Measurements from ENCODE around the gene DCBLD1. TPM values are rescaled to one million over a fixed set of nuclear protein-coding genes. Genes with fewer than 3 reads are reported as not detected.

Gene DCBLD1
- total RNA-seq, 2 experiments from 2014 or later, result 0.08 TPM; not detected in 1

DNA sequence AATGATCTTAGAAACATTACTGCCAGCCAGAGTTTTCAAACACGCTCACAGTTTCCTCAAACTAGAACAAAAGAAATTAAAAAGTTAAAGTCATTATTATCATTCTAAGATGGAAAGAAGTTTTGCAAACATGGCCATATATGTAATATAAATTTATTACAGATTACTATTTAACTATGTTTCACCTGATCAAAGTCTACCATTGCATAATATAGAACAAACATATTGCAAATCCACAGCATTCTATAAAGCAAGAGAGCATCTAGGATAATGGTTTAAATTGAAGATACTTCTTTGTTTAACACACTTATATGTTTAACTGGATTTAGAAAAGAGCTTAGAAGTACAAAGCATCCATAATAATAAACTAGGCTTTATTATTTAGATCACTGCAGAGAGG lies 26.2 kb upstream of the DCBLD1 start:
- BruUV-seq (replicated peaks), result no TSS peak
- H4K20me1 ChIP-seq (ENCODE audit: insufficient read depth, low read length), result no peaks in the 10 kb centered on the region; the same call in 1 of the 2 replicates

GRCh38 chr6:117456998-117457397 lies 25.5 kb upstream of the DCBLD1 start:
- Histone ChIP-seq H3K9me3 (ENCODE audit: low read length) (no peaks in the 10 kb centered on the region), H3K4me3 (ENCODE audit: low read depth, low read length, poor library complexity, severe bottlenecking) (no peak overlapping the region), H3K79me2 (ENCODE audit: insufficient read depth, low read depth, low read length) (no peaks in the 10 kb centered on the region), H3K4me2 (ENCODE audit: low read length) (no peak overlapping the region), H3K27ac (ENCODE audit: low read depth, low read length, poor library complexity, severe bottlenecking) (no peak overlapping the region), H3K9me2 (ENCODE audit: insufficient read depth, low read length) (no peaks in the 10 kb centered on the region), H2AFZ (ENCODE audit: low read length) (no peak overlapping the region), H3K4me1 (ENCODE audit: insufficient read depth, low read length, poor library complexity, severe bottlenecking) (no peaks in the 10 kb centered on the region), H3K36me3 (ENCODE audit: insufficient read depth, low read length) (no peaks in the 10 kb centered on the region), H4K20me1 (ENCODE audit: insufficient read depth, low read length) (no peaks in the 10 kb centered on the region; the same call in 1 of the 2 replicates)
- no TSS peak for BruUV-seq (replicated peaks)
- DNase-seq (ENCODE audit: low spot score), result no peak
- ChIA-PET POLR2A (interaction anchor here (0.6 to 0.7 kb wide), 3 partner anchors 22 to 1286 kb away, joined by 3 read pairs; no protein-coding TSS in a partner anchor), CTCF (ENCODE audit: unreplicated experiment) (no interaction called here)
- TF ChIP-seq, protein P1, sequence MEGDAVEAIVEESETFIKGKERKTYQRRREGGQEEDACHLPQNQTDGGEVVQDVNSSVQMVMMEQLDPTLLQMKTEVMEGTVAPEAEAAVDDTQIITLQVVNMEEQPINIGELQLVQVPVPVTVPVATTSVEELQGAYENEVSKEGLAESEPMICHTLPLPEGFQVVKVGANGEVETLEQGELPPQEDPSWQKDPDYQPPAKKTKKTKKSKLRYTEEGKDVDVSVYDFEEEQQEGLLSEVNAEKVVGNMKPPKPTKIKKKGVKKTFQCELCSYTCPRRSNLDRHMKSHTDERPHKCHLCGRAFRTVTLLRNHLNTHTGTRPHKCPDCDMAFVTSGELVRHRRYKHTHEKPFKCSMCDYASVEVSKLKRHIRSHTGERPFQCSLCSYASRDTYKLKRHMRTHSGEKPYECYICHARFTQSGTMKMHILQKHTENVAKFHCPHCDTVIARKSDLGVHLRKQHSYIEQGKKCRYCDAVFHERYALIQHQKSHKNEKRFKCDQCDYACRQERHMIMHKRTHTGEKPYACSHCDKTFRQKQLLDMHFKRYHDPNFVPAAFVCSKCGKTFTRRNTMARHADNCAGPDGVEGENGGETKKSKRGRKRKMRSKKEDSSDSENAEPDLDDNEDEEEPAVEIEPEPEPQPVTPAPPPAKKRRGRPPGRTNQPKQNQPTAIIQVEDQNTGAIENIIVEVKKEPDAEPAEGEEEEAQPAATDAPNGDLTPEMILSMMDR (conservative IDR thresholded peaks at IDR 0.05; ENCODE audit: low read length), result no peak
- TF ChIP-seq EZH2phosphoT487 (IDR thresholded peaks at IDR 0.05; ENCODE audit: borderline replicate concordance, low read depth, low read length), result no peak
- intact Hi-C loops (cut with micrococcal nuclease; ENCODE audit: unreplicated experiment), result loop anchor here (10.0 kb wide), 1 partner anchor 378 kb away; no protein-coding TSS in a partner anchor

More for the DNA sequence above, 26.2 kb upstream of the DCBLD1 start:
- no peak for DNase-seq (ENCODE audit: low spot score)
- Histone ChIP-seq H3K9me3 (ENCODE audit: low read length) (no peaks in the 10 kb centered on the region), H2AFZ (ENCODE audit: low read length) (no peak overlapping the region), H3K79me2 (ENCODE audit: insufficient read depth, low read depth, low read length) (no peaks in the 10 kb centered on the region), H3K4me1 (ENCODE audit: insufficient read depth, low read length, poor library complexity, severe bottlenecking) (no peaks in the 10 kb centered on the region), H3K27ac (ENCODE audit: low read depth, low read length, poor library complexity, severe bottlenecking) (no peak overlapping the region), H3K9me2 (ENCODE audit: insufficient read depth, low read length) (no peaks in the 10 kb centered on the region), H3K4me3 (ENCODE audit: low read depth, low read length, poor library complexity, severe bottlenecking) (no peak overlapping the region), H3K36me3 (ENCODE audit: insufficient read depth, low read length) (no peaks in the 10 kb centered on the region), H3K4me2 (ENCODE audit: low read length) (no peak overlapping the region)
- ChIA-PET POLR2A (interaction anchor here (0.5 kb wide), 1 partner anchor 17 kb away, joined by 4 read pairs; no protein-coding TSS in a partner anchor), CTCF (ENCODE audit: unreplicated experiment) (no interaction called here)
- TF ChIP-seq, protein P1 (conservative IDR thresholded peaks at IDR 0.05; ENCODE audit: low read length), result no peak
- no peak for TF ChIP-seq EZH2phosphoT487 (IDR thresholded peaks at IDR 0.05; ENCODE audit: borderline replicate concordance, low read depth, low read length)
- intact Hi-C loops (cut with micrococcal nuclease; ENCODE audit: unreplicated experiment), result loop anchor here (10.0 kb wide), 1 partner anchor 379 kb away; no protein-coding TSS in a partner anchor

- Histone ChIP-seq H4K20me1 (ENCODE audit: insufficient read depth, low read length) (no peaks in the 10 kb centered on the region; the same call in 1 of the 2 replicates), H3K4me3 (ENCODE audit: low read depth, low read length, poor library complexity, severe bottlenecking) (no peak overlapping the region), H3K4me2 (ENCODE audit: low read length) (no peak overlapping the region), H3K36me3 (ENCODE audit: insufficient read depth, low read length) (no peaks in the 10 kb centered on the region), H3K27ac (ENCODE audit: low read depth, low read length, poor library complexity, severe bottlenecking) (no peak overlapping the region), H3K9me2 (ENCODE audit: insufficient read depth, low read length) (no peaks in the 10 kb centered on the region), H3K9me3 (ENCODE audit: low read length) (no peaks in the 10 kb centered on the region), H3K79me2 (ENCODE audit: insufficient read depth, low read depth, low read length) (no peaks in the 10 kb centered on the region), H3K4me1 (ENCODE audit: insufficient read depth, low read length, poor library complexity, severe bottlenecking) (no peaks in the 10 kb centered on the region), H2AFZ (ENCODE audit: low read length) (no peak overlapping the region)
- no TSS peak for BruUV-seq (replicated peaks)
- POLR2A ChIA-PET, result no interaction called here
- TF ChIP-seq, protein P1 (conservative IDR thresholded peaks at IDR 0.05; ENCODE audit: low read length), result no peak
- TF ChIP-seq EZH2phosphoT487 (IDR thresholded peaks at IDR 0.05; ENCODE audit: borderline replicate concordance, low read depth, low read length), result no peak
- no peak for DNase-seq (ENCODE audit: low spot score)
- intact Hi-C loops (cut with micrococcal nuclease; ENCODE audit: unreplicated experiment), result loop anchor here (10.0 kb wide), 1 partner anchor 375 kb away; no protein-coding TSS in a partner anchor
- CTCF ChIA-PET (ENCODE audit: unreplicated experiment), result no interaction called here
Observed at GRCh38 chr6:117459204-117459944, 23.1 kb upstream of the DCBLD1 start.
